Adrenal gland (tissue), 12 donors: ENCODE measurements around the gene THADA. TPM values are rescaled to one million over a fixed set of nuclear protein-coding genes. Genes with fewer than 3 reads are reported as not detected.

ENCODE experiments used
- DNase-seq, 7 donors: peaks; one replicate each; pipeline ENCODE4 v3.0.0-alpha.2; 2019 to 2020
- H3K27ac ChIP-seq, 5 donors: fragments of 200-600 bp; sonication (generic) in 4 of 5; 1 replicate in 3 of 5; 2 replicates in 2 of 5; pipeline versions ENCODE4 v1.5.1 to v1.8.0; 2016 to 2020; ENCODE audit warnings: mild to moderate bottlenecking in 1 of 5
- H3K27me3 ChIP-seq: fragments of 200-600 bp; 2 replicates; pipeline ENCODE4 v1.8.0; 2021
- H3K36me3 ChIP-seq, 2 donors: fragments of 200-600 bp; replicated peaks in 1 of 2; 1 replicate in 1 of 2; 2 replicates in 1 of 2; pipeline versions ENCODE4 v1.5.1 to v1.8.0; 2018 to 2022
- H3K4me1 ChIP-seq, 2 donors: fragments of 200-600 bp; replicated peaks in 1 of 2; 1 replicate in 1 of 2; 2 replicates in 1 of 2; pipeline versions ENCODE4 v1.5.1 to v1.8.0; 2018 to 2021
- H3K4me3 ChIP-seq, 4 donors: fragments of 200-600 bp; sonication (generic) in 3 of 4; one replicate each; pipeline ENCODE4 v1.5.1; 2016 to 2018
- H3K9me3 ChIP-seq, 3 donors: fragments of 200-600 bp; sonication (generic) in 1 of 3; replicated peaks in 1 of 3; 1 replicate in 2 of 3; 2 replicates in 1 of 3; pipeline versions ENCODE4 v1.5.1 to v1.8.0; 2016 to 2021
- CTCF ChIP-seq, 6 experiments: fragments of 450-650 bp in 4 of 6; fragments of 200-600 bp in 2 of 6; sonication (generic) in 1 of 6; IDR thresholded peaks; 1 replicate in 5 of 6; 2 replicates in 1 of 6; pipeline versions ENCODE4 v1.5.1 to v1.8.0; 2016 to 2021; ENCODE audit warnings: antibody characterized with exemption in 6 of 6, mild to moderate bottlenecking in 2 of 6, moderate library complexity in 1 of 6
- POLR2A ChIP-seq, 2 donors: fragments of 450-650 bp; IDR thresholded peaks; one replicate each; pipeline ENCODE4 v1.6.1; 2017; ENCODE audit warnings: antibody characterized with exemption in 2 of 2, mild to moderate bottlenecking in 2 of 2, moderate library complexity in 1 of 2
- WGBS, 4 donors: extraction: QIAGEN DNeasy Blood & Tissue Kit in 2 of 4; methylation state at CpG; one replicate each; pipeline versions ENCODE4 v1.1.5 to v1.1.7; 2013 to 2017; 5-methylcytosine and 5-hydroxymethylcytosine counted together
- intact Hi-C, 2 donors: fragments of 100-400 bp; cut with DNase I; formaldehyde crosslinking; loops; one replicate each; pipeline versions ENCODE4 v1.14.1 to v1.15.0; 2022 to 2023
- polyA plus RNA-seq, 3 donors: library from polyadenylated mRNA; stranded (reverse); fragments of 200-250 nt in 2 of 3; fragments of 350-450 nt in 1 of 3; fragmentation: Illumina TruSeq in 1 of 3; extraction: RNeasy Lipid Tissue Mini Kit (QIAGEN cat#74804) in 1 of 3; gene quantifications; one replicate each; pipeline ENCODE4 v1.2.3, GENCODE V29; 2013 to 2014
- total RNA-seq, 9 donors: library from RNA; depleted of rRNA in 4 of 9; stranded (reverse); fragments of >200 nt in 4 of 9; fragments of 120-200 nt in 1 of 9; fragmentation: NEBNext Ultra II Directional in 1 of 9; extraction: Animal tissue kit (Norgen Biotek cat#: 25700) in 1 of 9; gene quantifications; one replicate each; pipeline versions ENCODE4 v1.1.0 to v1.2.4, GENCODE V29; 2013 to 2023
- donor health status: healthy with polysubstance abuse.
- donor health status: Bipolar disorder and iron deficiency.
- donor health status: DM: yes; HTN: yes; CAD: no.
- donor health status: DM: no; HTN: no; CAD: no.
- donor health status: DM: no; HTN: no; CAD: no.
- donor health status: DM: yes; HTN: yes; CAD: no.

Gene THADA
- total and polyA plus RNA-seq, 12 donors: 14.1 to 38.4 (median 25.4) TPM

GRCh38 chr2:43475922-43476321 lies 119.9 kb downstream of the THADA start:
- Histone ChIP-seq H3K9me3 (no peaks in the 10 kb centered on the region), H3K4me1 (peaks cover 0 to 15% of the 10 kb centered on the region in 2 donors), H3K27ac (no peak overlapping the region), H3K4me3 (no peak overlapping the region), H3K27me3 (no peaks in the 10 kb centered on the region), H3K36me3 (no peaks in the 10 kb centered on the region)
- intact Hi-C loops: no loop called here
- 90 to 100% (median 97%) methylated on average over 2 of the region's 2 CpGs for WGBS, 4 donors
- TF ChIP-seq POLR2A (IDR thresholded peaks at IDR 0.05) (no peak), CTCF (IDR thresholded peaks at IDR 0.05) (no peak)
- no peak for DNase-seq

GRCh38 chr2:43475137-43475846 lies 120.5 kb downstream of the THADA start:
- Histone ChIP-seq H3K4me1 (peaks cover 0 to 15% of the 10 kb centered on the region in 2 donors), H3K36me3 (no peaks in the 10 kb centered on the region), H3K27me3 (no peaks in the 10 kb centered on the region), H3K9me3 (no peaks in the 10 kb centered on the region), H3K27ac (no peak overlapping the region), H3K4me3 (no peak overlapping the region)
- WGBS, 4 donors: 93 to 97% (median 96%) methylated on average over 8 to 10 of the region's 10 CpGs
- TF ChIP-seq POLR2A (IDR thresholded peaks at IDR 0.05) (no peak), CTCF (IDR thresholded peaks at IDR 0.05) (no peak)
- intact Hi-C loops: no loop called here
- no peak for DNase-seq

GRCh38 chr2:43474273-43474672 lies 121.6 kb downstream of the THADA start:
- Histone ChIP-seq H3K27ac (peak overlapping the region in 3 of 5 donors; percentile 26 to 42 (median 38)), H3K27me3 (no peaks in the 10 kb centered on the region), H3K4me3 (no peak overlapping the region), H3K4me1 (peaks cover 0 to 15% of the 10 kb centered on the region in 2 donors), H3K9me3 (no peaks in the 10 kb centered on the region), H3K36me3 (no peaks in the 10 kb centered on the region)
- intact Hi-C loops: no loop called here
- no peak for DNase-seq
- 23 to 27% (median 25%) methylated on average over 5 of the region's 5 CpGs for WGBS, 4 donors
- TF ChIP-seq CTCF (IDR thresholded peaks at IDR 0.05) (no peak), POLR2A (IDR thresholded peaks at IDR 0.05) (no peak)

GRCh38 chr2:43473767-43474166 lies 122.1 kb downstream of the THADA start:
- WGBS, 4 donors: 90 to 100% (median 98%) methylated on average over 4 to 8 of the region's 8 CpGs
- Histone ChIP-seq H3K36me3 (no peaks in the 10 kb centered on the region), H3K27ac (peak overlapping the region in 3 of 5 donors; percentile 26 to 42 (median 38)), H3K4me3 (no peak overlapping the region), H3K27me3 (no peaks in the 10 kb centered on the region), H3K9me3 (no peaks in the 10 kb centered on the region), H3K4me1 (peaks cover 0 to 12% of the 10 kb centered on the region in 2 donors)
- no peak for DNase-seq
- intact Hi-C loops: no loop called here
- no peak for TF ChIP-seq CTCF (IDR thresholded peaks at IDR 0.05)
- TF ChIP-seq POLR2A (IDR thresholded peaks at IDR 0.05): no peak
